ENCODE measurements around the gene DRC7.
A peak's percentile ranks its signal among the peaks of the same experiment; 100 is the strongest.

Gene DRC7

GRCh38 chr16:57734308-57734924 is 39.8 kb downstream of the DRC7 start:
- H3K27me3 ChIP-seq (ENCODE audit: insufficient read depth, low read depth, severe bottlenecking), result no peaks in the 10 kb centered on the region
- H3K9me3 ChIP-seq (ENCODE audit: severe bottlenecking), result no peaks in the 10 kb centered on the region
- DNase-seq, result no peak
- TF ChIP-seq, protein P1, sequence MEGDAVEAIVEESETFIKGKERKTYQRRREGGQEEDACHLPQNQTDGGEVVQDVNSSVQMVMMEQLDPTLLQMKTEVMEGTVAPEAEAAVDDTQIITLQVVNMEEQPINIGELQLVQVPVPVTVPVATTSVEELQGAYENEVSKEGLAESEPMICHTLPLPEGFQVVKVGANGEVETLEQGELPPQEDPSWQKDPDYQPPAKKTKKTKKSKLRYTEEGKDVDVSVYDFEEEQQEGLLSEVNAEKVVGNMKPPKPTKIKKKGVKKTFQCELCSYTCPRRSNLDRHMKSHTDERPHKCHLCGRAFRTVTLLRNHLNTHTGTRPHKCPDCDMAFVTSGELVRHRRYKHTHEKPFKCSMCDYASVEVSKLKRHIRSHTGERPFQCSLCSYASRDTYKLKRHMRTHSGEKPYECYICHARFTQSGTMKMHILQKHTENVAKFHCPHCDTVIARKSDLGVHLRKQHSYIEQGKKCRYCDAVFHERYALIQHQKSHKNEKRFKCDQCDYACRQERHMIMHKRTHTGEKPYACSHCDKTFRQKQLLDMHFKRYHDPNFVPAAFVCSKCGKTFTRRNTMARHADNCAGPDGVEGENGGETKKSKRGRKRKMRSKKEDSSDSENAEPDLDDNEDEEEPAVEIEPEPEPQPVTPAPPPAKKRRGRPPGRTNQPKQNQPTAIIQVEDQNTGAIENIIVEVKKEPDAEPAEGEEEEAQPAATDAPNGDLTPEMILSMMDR (IDR thresholded peaks at IDR 0.05; ENCODE audit: low read depth, low read length), result no peak
- peak overlapping the region; percentile 79 for H3K4me3 ChIP-seq (ENCODE audit: low read depth, low read length)
- peak overlapping the region; percentile 96 for H3K27ac ChIP-seq
- H3K36me3 ChIP-seq, result peaks cover 14% of the 10 kb centered on the region

GRCh38 chr16:57734925-57735754 is 40.5 kb downstream of the DRC7 start:
- Histone ChIP-seq H3K27me3 (ENCODE audit: insufficient read depth, low read depth, severe bottlenecking) (no peaks in the 10 kb centered on the region), H3K27ac (peak overlapping the region; percentile 96), H3K9me3 (ENCODE audit: severe bottlenecking) (no peaks in the 10 kb centered on the region), H3K36me3 (peaks cover 14% of the 10 kb centered on the region), H3K4me3 (ENCODE audit: low read depth, low read length) (peak overlapping the region; percentile 79)
- TF ChIP-seq, protein P1 (IDR thresholded peaks at IDR 0.05; ENCODE audit: low read depth, low read length), result no peak
- peak; percentile 98 for DNase-seq

DNA sequence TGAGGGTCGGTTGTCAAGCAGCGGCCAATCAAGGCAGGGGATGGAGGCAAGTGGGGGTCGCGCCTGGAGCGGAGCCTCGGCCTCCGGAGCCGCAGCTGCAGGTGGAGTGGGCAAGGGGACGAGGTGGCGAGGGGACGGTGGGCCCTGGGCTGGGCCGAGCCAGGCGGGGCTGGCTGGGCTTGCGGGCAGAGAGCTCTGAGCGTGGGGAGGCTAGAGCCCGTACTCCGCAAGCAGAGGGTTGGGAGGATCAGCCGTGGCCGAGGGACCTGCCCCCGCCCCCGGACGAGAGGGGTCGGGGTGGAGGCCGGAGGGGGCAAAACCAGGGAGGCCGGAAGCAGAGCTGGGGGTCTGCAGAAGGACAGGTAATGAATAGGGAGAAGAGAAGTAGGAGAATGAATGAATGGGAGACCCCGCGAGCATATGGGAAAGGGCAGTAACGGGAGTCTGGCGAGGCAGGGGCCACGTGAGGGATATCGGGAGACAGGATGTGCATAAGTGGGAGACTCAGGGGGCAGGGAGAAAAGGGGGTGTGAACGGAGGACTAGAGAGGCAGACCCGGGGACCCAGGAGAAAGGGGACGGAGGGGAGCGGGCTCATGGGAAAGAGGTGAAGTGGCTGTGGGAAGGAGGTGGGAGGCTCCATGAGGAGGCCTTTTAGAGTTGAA is 41.3 kb downstream of the DRC7 start, which contains the start of gene KATNB1:
Gene KATNB1 (plus strand): TSS at position 16 of the 664 bp plus-strand sequence. CDS start 1,474 bp downstream, outside the sequence.
- H3K9me3 ChIP-seq (ENCODE audit: severe bottlenecking), result no peaks in the 10 kb centered on the region
- TF ChIP-seq, protein P1 (IDR thresholded peaks at IDR 0.05; ENCODE audit: low read depth, low read length), result no peak
- no peaks in the 10 kb centered on the region for H3K27me3 ChIP-seq (ENCODE audit: insufficient read depth, low read depth, severe bottlenecking)
- DNase-seq, result no peak
- peaks cover 14% of the 10 kb centered on the region for H3K36me3 ChIP-seq
- peak within 1 kb of the TSS; percentile 79 for H3K4me3 ChIP-seq (ENCODE audit: low read depth, low read length)
- peak within 1 kb of the TSS; percentile 96 for H3K27ac ChIP-seq

- H3K27ac ChIP-seq, result peak overlapping the region; percentile 96; the same call in 1 of the 2 replicates
- H3K4me3 ChIP-seq (ENCODE audit: low read depth, low read length), result peak overlapping the region; percentile 79
- no peaks in the 10 kb centered on the region for H3K9me3 ChIP-seq (ENCODE audit: severe bottlenecking)
- no peak for DNase-seq
- TF ChIP-seq, protein P1 (IDR thresholded peaks at IDR 0.05; ENCODE audit: low read depth, low read length), result no peak
- H3K27me3 ChIP-seq (ENCODE audit: insufficient read depth, low read depth, severe bottlenecking), result no peaks in the 10 kb centered on the region
- H3K36me3 ChIP-seq, result peaks cover 14% of the 10 kb centered on the region
Measured at GRCh38 chr16:57736419-57737351, 42.1 kb downstream of the DRC7 start.

DNA sequence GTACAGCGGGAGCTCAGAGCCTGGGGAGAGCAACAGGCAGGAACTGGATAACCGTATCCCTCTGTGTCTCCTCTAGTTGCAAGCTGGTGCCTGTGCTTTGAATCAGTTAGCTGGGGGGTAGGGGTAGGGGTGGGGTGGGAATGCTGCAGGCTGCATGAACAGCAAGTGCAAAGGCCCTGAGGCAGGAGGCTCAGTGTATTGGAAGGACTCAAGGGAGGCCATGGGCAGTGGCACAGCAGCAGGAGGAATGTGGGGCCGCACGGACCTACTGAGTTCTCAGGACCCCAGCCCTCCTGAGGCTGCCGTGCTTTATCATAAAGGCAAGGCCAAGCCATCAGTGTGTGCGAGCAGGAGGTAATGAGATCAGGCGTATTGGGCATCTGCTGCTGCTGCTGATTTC is 44.2 kb downstream of the DRC7 start:
- peaks cover 14% of the 10 kb centered on the region for H3K36me3 ChIP-seq
- no peak for DNase-seq
- TF ChIP-seq, protein P1 (IDR thresholded peaks at IDR 0.05; ENCODE audit: low read depth, low read length), result no peak

More for the DNA sequence above, 44.2 kb downstream of the DRC7 start:
- no peak overlapping the region for H3K4me3 ChIP-seq (ENCODE audit: low read depth, low read length)
- no peaks in the 10 kb centered on the region for H3K27me3 ChIP-seq (ENCODE audit: insufficient read depth, low read depth, severe bottlenecking)
- no peak overlapping the region for H3K27ac ChIP-seq
- no peaks in the 10 kb centered on the region for H3K9me3 ChIP-seq (ENCODE audit: severe bottlenecking)

Measured in WERI-Rb-1 (cell line).